ENCODE results near the gene BAD.

DNA sequence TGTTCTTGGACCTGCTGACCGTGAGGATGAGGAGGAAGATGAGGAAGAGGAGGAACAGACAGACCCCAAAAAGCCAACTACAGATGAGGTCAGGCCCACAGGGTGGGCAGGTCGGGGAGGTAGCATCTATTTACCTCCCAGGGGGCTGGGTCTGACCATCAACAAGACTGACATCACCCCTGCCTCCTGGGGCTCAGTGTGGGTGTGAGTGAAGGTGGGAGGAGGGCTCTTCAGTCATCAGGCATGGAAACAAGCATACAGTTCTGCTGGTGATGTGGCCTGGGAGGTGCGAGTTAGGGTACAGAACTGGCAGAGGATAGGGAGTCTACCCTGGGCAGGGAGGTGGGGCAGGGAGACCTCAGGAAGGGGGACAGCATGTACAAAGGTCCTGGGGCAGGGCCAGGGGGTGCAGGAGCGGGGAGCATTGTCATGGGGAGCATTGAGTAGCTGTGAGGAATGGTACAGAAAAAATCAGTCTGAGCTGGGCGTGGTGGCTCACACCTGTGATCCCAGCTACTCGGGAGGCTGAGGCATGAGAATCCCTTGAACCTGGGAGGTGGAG lies 24.2 kb downstream of the BAD start:
- TF ChIP-seq, protein P1, sequence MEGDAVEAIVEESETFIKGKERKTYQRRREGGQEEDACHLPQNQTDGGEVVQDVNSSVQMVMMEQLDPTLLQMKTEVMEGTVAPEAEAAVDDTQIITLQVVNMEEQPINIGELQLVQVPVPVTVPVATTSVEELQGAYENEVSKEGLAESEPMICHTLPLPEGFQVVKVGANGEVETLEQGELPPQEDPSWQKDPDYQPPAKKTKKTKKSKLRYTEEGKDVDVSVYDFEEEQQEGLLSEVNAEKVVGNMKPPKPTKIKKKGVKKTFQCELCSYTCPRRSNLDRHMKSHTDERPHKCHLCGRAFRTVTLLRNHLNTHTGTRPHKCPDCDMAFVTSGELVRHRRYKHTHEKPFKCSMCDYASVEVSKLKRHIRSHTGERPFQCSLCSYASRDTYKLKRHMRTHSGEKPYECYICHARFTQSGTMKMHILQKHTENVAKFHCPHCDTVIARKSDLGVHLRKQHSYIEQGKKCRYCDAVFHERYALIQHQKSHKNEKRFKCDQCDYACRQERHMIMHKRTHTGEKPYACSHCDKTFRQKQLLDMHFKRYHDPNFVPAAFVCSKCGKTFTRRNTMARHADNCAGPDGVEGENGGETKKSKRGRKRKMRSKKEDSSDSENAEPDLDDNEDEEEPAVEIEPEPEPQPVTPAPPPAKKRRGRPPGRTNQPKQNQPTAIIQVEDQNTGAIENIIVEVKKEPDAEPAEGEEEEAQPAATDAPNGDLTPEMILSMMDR (IDR thresholded peaks at IDR 0.05): no peak
- no peak for TF ChIP-seq POLR2AphosphoS5 (IDR thresholded peaks at IDR 0.05)
